H9 (cell line): ENCODE results near the gene CNPPD1. TPM values are rescaled to one million over a fixed set of nuclear protein-coding genes. Genes with fewer than 3 reads are reported as not detected.

Experiments
- DNase-seq: peaks from one replicate; pipeline ENCODE4 v3.0.0-alpha.2; 2017
- H2AFZ ChIP-seq: one replicate; pipeline ENCODE4 v1.6.1; 2013; ENCODE audit warnings: mild to moderate bottlenecking, low read length, control low read depth, moderate library complexity
- H2AK5ac ChIP-seq: 2 replicates; pipeline ENCODE4 v1.6.1; 2013; ENCODE audit warnings: low read length, control low read depth, mixed read lengths; ENCODE audit not compliant: insufficient read length
- H2BK120ac ChIP-seq: one replicate; pipeline ENCODE4 v1.6.1; 2013; ENCODE audit warnings: low read depth, mild to moderate bottlenecking, low read length, control low read depth, inconsistent platforms; ENCODE audit not compliant: poor library complexity, severe bottlenecking
- H2BK12ac ChIP-seq: 2 replicates; pipeline ENCODE4 v1.6.1; 2013; ENCODE audit warnings: low read length, control low read depth, mixed read lengths, low read depth; ENCODE audit not compliant: insufficient read length
- H2BK15ac ChIP-seq: 2 replicates; pipeline ENCODE4 v1.6.1; 2013; ENCODE audit warnings: low read depth, low read length, control low read depth
- H2BK20ac ChIP-seq: one replicate; pipeline ENCODE4 v1.6.1; 2013; ENCODE audit warnings: low read depth, mild to moderate bottlenecking, low read length, control low read depth, inconsistent platforms; ENCODE audit not compliant: poor library complexity, severe bottlenecking
- H2BK5ac ChIP-seq: 2 replicates; pipeline ENCODE4 v1.6.1; 2013; ENCODE audit warnings: low read length, control low read depth, mixed read lengths; ENCODE audit not compliant: insufficient read length
- H3K14ac ChIP-seq: 2 replicates; pipeline ENCODE4 v1.6.1; 2013; ENCODE audit warnings: low read length, control low read depth; ENCODE audit not compliant: insufficient read depth
- H3K18ac ChIP-seq: 2 replicates; pipeline ENCODE4 v1.6.1; 2013; ENCODE audit warnings: low read depth, mild to moderate bottlenecking, mixed read lengths, low read length, control low read depth; ENCODE audit not compliant: insufficient read length
- H3K23ac ChIP-seq: 2 replicates; pipeline ENCODE4 v1.6.1; 2013; ENCODE audit warnings: low read length, control low read depth, mixed read lengths, low read depth; ENCODE audit not compliant: insufficient read length
- H3K23me2 ChIP-seq: 2 replicates; pipeline ENCODE4 v1.6.1; 2013; ENCODE audit warnings: low read depth, mild to moderate bottlenecking, mixed read lengths, low read length, control low read depth; ENCODE audit not compliant: insufficient read length, poor library complexity, severe bottlenecking
- H3K27ac ChIP-seq: 2 replicates; pipeline ENCODE4 v1.5.1; 2013; ENCODE audit warnings: low read length, control low read depth, mixed read lengths, low read depth; ENCODE audit not compliant: insufficient read length
- H3K27me3 ChIP-seq: 2 replicates; pipeline ENCODE4 v1.6.1; 2013; ENCODE audit warnings: low read length, control low read depth, inconsistent platforms; ENCODE audit not compliant: insufficient read depth
- H3K4ac ChIP-seq: 2 replicates; pipeline ENCODE4 v1.6.1; 2013; ENCODE audit warnings: low read depth, mild to moderate bottlenecking, control low read depth, inconsistent platforms, low read length, moderate library complexity
- H3K4me1 ChIP-seq: 2 replicates; pipeline ENCODE4 v1.6.1; 2013; ENCODE audit warnings: low read length, control low read depth, inconsistent platforms; ENCODE audit not compliant: insufficient read depth
- H3K4me2 ChIP-seq: 2 replicates; pipeline ENCODE4 v1.6.1; 2013; ENCODE audit warnings: low read length, control low read depth, mixed read lengths; ENCODE audit not compliant: insufficient read length, insufficient read depth
- H3K56ac ChIP-seq: 2 replicates; pipeline ENCODE4 v1.6.1; 2013; ENCODE audit warnings: low read depth, mild to moderate bottlenecking, mixed read lengths, low read length, control low read depth; ENCODE audit not compliant: insufficient read length
- H3K79me1 ChIP-seq: 2 replicates; pipeline ENCODE4 v1.6.1; 2013; ENCODE audit warnings: low read depth, mild to moderate bottlenecking, moderate library complexity, low read length, control low read depth, inconsistent platforms; ENCODE audit not compliant: insufficient read depth, poor library complexity, severe bottlenecking
- H3K79me2 ChIP-seq: 2 replicates; pipeline ENCODE4 v1.6.1; 2013; ENCODE audit warnings: low read length, control low read depth, inconsistent platforms; ENCODE audit not compliant: insufficient read depth
- H3K9ac ChIP-seq: 2 replicates; pipeline ENCODE4 v1.6.1; 2013; ENCODE audit warnings: low read length, control low read depth, mixed read lengths; ENCODE audit not compliant: insufficient read length; ENCODE audit errors: extremely low read depth
- H3K9me3 ChIP-seq: one replicate; pipeline ENCODE4 v1.6.1; 2013; ENCODE audit warnings: low read depth, low read length, inconsistent platforms; ENCODE audit not compliant: control insufficient read depth
- H3T11ph ChIP-seq: one replicate; pipeline ENCODE4 v1.6.1; 2013; ENCODE audit warnings: mild to moderate bottlenecking, low read length, control low read depth, inconsistent platforms
- H4K20me1 ChIP-seq: one replicate; pipeline ENCODE4 v1.6.1; 2013; ENCODE audit not compliant: control insufficient read depth, insufficient read length, insufficient read depth
- H4K5ac ChIP-seq: 2 replicates; pipeline ENCODE4 v1.6.1; 2013; ENCODE audit warnings: low read depth, mild to moderate bottlenecking, mixed read lengths, low read length, control low read depth; ENCODE audit not compliant: insufficient read length
- H4K8ac ChIP-seq: replicated peaks from 2 replicates; pipeline ENCODE4 v1.6.1; 2013; ENCODE audit warnings: low read length, control low read depth, mixed read lengths, low read depth; ENCODE audit not compliant: insufficient read length
- H4K91ac ChIP-seq: 2 replicates; pipeline ENCODE4 v1.6.1; 2013; ENCODE audit warnings: low read depth, mild to moderate bottlenecking, moderate library complexity, mixed read lengths, low read length, control low read depth; ENCODE audit not compliant: insufficient read length
- H3K27ac Mint-ChIP-seq, 3 experiments: 2 replicates in 2 of 3; 3 replicates in 1 of 3; pipeline ENCODE4 v1.8.0; 2020 to 2021; ENCODE audit warnings: mixed read lengths in 3 of 3, mild to moderate bottlenecking in 1 of 3, moderate library complexity in 1 of 3
- H3K27me3 Mint-ChIP-seq: 2 replicates; pipeline ENCODE4 v1.8.0; 2021; ENCODE audit warnings: low read depth, mild to moderate bottlenecking, moderate library complexity, mixed read lengths
- H3K36me3 Mint-ChIP-seq, 3 experiments: 2 replicates in 2 of 3; 3 replicates in 1 of 3; pipeline ENCODE4 v1.8.0; 2020 to 2021; ENCODE audit warnings: low read depth in 3 of 3, mixed read lengths in 3 of 3; ENCODE audit not compliant: insufficient read depth in 1 of 3
- H3K4me1 Mint-ChIP-seq, 2 experiments: 2 replicates each; pipeline ENCODE4 v1.8.0; 2020; ENCODE audit warnings: mixed read lengths in 2 of 2
- H3K4me3 Mint-ChIP-seq, 2 experiments: 2 replicates in 1 of 2; 3 replicates in 1 of 2; pipeline ENCODE4 v1.8.0; 2020 to 2021; ENCODE audit warnings: mild to moderate bottlenecking in 2 of 2, mixed read lengths in 2 of 2, moderate library complexity in 1 of 2
- H3K9me3 Mint-ChIP-seq, 2 experiments: 2 replicates in 1 of 2; 3 replicates in 1 of 2; pipeline ENCODE4 v1.8.0; 2020; ENCODE audit warnings: mild to moderate bottlenecking in 2 of 2, mixed read lengths in 2 of 2, moderate library complexity in 1 of 2
- CTCF ChIP-seq: fragments of 200-600 bp; sonication (generic); conservative IDR thresholded peaks from 3 replicates; pipeline ENCODE4 v1.8.0; 2021; ENCODE audit warnings: antibody characterized with exemption, mild to moderate bottlenecking
- WGBS: extraction: QIAGEN DNeasy Blood & Tissue Kit; methylation state at CpG from one replicate; pipeline ENCODE4 v1.1.7; 2013; ENCODE audit warnings: missing lambda C conversion rate, low lambda C conversion rate, mixed read lengths; ENCODE audit not compliant: insufficient read length; ENCODE audit errors: extremely low coverage; 5-methylcytosine and 5-hydroxymethylcytosine counted together
- total RNA-seq: library from RNA; stranded (reverse); gene quantifications from 2 replicates; pipeline ENCODE4 v1.2.1, GENCODE V29; 2021

CNPPD1 gene
- total RNA-seq, 1 experiment from 2014 or later: 33.0 TPM

DNA sequence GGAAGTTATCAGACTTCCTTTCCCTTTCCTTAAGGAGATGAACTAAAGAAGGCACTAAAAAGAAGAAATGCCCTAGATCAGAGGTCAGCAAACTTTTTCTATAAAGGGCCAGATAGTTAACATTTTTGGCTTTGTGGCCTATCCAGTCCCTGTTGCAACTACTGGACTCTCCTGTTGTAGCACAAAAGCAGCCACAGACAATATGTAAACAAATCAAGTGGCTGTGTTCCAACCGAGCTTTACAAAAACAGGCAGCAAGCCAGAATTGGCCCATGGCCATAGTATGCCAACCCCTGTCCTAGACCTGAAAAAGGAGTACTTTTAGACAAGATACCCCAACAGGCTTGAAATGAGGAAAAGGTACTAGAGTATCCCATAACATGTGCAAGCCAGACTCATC, 27.1 kb downstream of the CNPPD1 start:
- H3T11ph ChIP-seq: no peak overlapping the region
- H3K23me2 ChIP-seq: no peaks in the 10 kb centered on the region
- no peak overlapping the region for H4K8ac ChIP-seq
- H3K27ac ChIP-seq: no peak overlapping the region
- Mint-ChIP-seq H3K27ac (no peak overlapping the region), H3K27me3 (no peaks in the 10 kb centered on the region), H3K9me3 (no peaks in the 10 kb centered on the region), H3K4me1 (no peaks in the 10 kb centered on the region), H3K36me3 (peaks cover 5 to 16% (median 15%) of the 10 kb centered on the region in 3 experiments; a peak in 6 of 7 replicates), H3K4me3 (no peak overlapping the region)
- no peak overlapping the region for H2AFZ ChIP-seq
- WGBS: no CpG with 5 or more reads among the region's 1 CpG
- H2BK120ac ChIP-seq: no peak overlapping the region
- H3K4me2 ChIP-seq: no peak overlapping the region
- no peak overlapping the region for H2BK20ac ChIP-seq
- H4K5ac ChIP-seq: no peak overlapping the region
- no peak for DNase-seq
- no peak overlapping the region for H4K91ac ChIP-seq
- no peak overlapping the region for H3K56ac ChIP-seq
- no peak overlapping the region for H2AK5ac ChIP-seq
- no peak overlapping the region for H2BK12ac ChIP-seq
- H3K79me1 ChIP-seq: no peaks in the 10 kb centered on the region
- TF ChIP-seq CTCF: no peak
- H3K9ac ChIP-seq: no peak overlapping the region
- no peaks in the 10 kb centered on the region for H3K9me3 ChIP-seq
- no peak overlapping the region for H3K18ac ChIP-seq
- no peaks in the 10 kb centered on the region for H4K20me1 ChIP-seq
- H3K4me1 ChIP-seq: no peaks in the 10 kb centered on the region
- no peaks in the 10 kb centered on the region for H3K79me2 ChIP-seq
- H3K23ac ChIP-seq: no peak overlapping the region
- no peaks in the 10 kb centered on the region for H3K27me3 ChIP-seq
- H2BK15ac ChIP-seq: no peak overlapping the region
- H3K14ac ChIP-seq: no peak overlapping the region
- H2BK5ac ChIP-seq: no peak overlapping the region
- no peak overlapping the region for H3K4ac ChIP-seq
